ENCODE results near the gene TEP1. TPM values are rescaled to one million over a fixed set of nuclear protein-coding genes. Genes with fewer than 3 reads are reported as not detected.
"Not testable (repeated sequence)": the region's sequence is repeated elsewhere in the genome, so short reads cannot be mapped to it uniquely, and the experiment has no call there.

Gene TEP1
- 17.3 TPM for total RNA-seq

DNA sequence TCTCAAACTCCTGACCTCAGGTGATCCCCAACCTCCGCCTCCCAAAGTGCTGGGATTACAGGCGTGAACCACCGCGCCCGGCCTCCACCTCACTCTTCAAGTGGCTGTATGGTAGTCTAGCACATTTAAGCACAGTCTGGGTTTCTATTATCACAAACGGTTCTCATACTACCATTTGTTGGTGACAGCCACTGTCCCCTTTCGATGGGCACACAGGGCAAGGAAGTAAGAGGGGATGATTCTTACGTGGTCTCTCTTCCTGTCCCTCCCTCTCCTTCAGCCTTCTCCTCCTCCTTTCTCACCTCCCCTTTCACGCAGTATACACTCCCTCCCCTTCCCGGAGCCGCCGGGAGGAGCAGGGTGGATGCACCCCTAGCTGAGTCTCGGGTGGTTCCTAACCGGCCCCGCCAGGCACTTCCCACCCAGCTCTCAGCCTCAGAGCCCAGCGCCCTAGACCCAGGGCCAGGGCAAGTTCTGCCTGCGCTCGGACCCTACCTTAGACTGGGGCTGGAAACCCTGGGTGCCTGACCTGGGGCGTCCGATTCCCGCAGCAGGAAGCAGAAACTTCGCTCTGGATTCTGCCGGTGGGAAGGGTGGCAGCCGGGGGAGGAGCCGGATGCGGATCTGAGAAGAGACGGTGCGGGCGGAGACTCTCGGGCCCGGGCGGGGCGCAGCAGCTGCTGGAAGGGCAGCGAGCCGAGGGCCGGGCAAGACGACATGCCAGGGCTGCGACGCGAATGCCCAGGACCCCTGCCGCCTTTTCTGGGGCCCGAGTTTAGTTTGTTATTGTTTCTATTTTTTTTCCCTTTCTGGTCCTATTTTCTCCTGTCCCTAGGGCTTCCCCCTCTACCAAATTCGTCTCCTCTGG, at the start of gene TEP1:
TSS of gene TEP1 (minus strand) at position 626 of the 868 bp plus-strand sequence. CDS start 5,062 bp downstream, outside the sequence.
- H3K27me3 ChIP-seq (ENCODE audit: insufficient read depth, low read length) = no peaks in the 10 kb centered on the region
- peaks cover 46% of the 10 kb centered on the region for H3K4me1 ChIP-seq (ENCODE audit: insufficient read depth, low read length)
- H3K4me3 ChIP-seq (ENCODE audit: low read length) = peak within 1 kb of the TSS; percentile 72
- H3K9me3 ChIP-seq (ENCODE audit: low read depth, low read length) = no peaks in the 10 kb centered on the region

DNA sequence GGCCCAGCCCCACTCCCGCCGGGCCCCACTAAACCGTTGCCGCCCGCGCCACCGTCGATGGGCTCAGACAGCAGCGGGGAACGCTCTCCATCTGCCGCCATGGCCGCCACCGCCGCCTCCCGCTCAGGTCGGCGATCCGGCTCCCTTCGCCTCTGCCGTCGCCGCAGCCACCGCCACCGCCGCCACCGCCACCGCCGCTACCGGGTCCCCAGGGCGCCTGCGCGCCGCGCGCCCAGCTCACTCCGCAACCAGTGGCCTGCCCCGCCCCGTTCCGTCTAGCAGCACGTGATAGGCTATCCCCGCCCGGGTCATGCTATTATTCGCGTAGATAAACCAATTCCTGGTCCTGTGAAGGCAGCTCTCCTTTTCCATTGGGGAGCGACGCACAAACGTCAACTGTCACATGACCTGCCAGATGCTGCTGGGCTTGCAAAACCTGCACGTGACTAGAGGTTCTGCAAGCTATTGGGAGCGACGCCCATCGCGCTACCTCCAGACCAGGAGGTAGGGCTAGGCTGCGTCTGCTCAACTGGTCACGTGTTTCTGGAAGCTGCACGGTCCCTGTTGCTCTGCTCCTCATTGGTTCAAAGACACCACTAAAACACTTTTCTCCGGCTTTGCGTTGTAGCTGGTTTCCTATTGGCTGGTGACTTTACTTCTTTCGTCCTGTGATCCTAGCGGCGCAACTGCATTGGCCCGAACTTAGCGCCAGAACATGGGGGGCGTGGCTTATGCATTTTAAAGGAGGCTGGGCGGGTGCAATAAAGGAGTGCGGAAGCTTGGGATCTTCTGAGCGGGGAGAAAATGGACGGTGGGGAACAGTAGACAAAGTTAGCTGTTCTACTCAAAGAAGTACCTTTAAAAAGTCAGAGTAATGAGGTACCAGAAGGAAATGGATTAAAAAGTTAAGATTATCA, 48.2 kb upstream of the TEP1 start, which contains the start of gene PIP4P1:
TSS of gene PIP4P1 (minus strand) at position 210 of the 917 bp plus-strand sequence. CDS start at position 101, 109 bp downstream.
- Histone ChIP-seq H3K4me1 (ENCODE audit: insufficient read depth, low read length) (peaks cover 52% of the 10 kb centered on the region), H3K9me3 (ENCODE audit: low read depth, low read length) (no peaks in the 10 kb centered on the region), H3K27me3 (ENCODE audit: insufficient read depth, low read length) (no peaks in the 10 kb centered on the region), H3K4me3 (ENCODE audit: low read length) (peak within 1 kb of the TSS; percentile 68)

DNA sequence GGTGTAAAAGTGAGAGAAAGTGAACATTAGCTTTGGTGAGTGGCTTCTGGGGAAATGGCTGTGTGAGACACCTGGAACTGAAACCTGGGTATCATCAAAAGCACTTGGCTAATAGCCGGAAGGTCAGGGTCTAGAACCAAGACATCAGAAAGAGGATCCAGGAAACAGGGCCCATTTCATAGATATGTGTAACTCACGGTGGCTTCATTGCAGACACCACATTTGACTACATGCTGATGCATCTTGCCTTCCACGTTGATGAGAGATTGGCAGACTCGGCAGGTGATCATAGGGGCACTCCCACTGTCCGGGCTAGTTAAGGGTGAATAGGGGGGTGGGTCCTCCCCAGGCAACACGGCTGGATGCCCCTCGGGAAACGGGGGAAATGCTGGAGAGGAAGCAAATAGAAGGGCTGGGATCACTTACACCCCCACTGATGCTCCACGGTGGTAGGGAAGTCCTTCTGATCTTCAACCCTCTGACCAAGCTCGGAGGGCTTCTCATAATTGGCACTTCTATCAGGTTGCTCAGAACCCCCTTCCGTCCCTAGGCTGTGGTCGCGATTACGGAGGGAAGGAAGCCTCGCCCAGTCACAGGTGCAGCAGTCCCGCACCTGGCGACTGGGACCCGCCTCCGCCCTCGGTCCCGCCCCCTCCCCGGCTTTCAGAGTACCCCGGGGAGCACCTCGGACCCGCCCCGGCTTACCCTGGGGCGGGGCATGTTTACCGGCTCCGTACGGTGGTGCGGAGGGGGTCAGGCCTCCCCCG, 47.3 kb upstream of the TEP1 start:
- Histone ChIP-seq H3K4me3 (ENCODE audit: low read length) (peak overlapping the region; percentile 68), H3K4me1 (ENCODE audit: insufficient read depth, low read length) (peaks cover 60% of the 10 kb centered on the region), H3K9me3 (ENCODE audit: low read depth, low read length) (no peaks in the 10 kb centered on the region), H3K27me3 (ENCODE audit: insufficient read depth, low read length) (no peaks in the 10 kb centered on the region)

DNA sequence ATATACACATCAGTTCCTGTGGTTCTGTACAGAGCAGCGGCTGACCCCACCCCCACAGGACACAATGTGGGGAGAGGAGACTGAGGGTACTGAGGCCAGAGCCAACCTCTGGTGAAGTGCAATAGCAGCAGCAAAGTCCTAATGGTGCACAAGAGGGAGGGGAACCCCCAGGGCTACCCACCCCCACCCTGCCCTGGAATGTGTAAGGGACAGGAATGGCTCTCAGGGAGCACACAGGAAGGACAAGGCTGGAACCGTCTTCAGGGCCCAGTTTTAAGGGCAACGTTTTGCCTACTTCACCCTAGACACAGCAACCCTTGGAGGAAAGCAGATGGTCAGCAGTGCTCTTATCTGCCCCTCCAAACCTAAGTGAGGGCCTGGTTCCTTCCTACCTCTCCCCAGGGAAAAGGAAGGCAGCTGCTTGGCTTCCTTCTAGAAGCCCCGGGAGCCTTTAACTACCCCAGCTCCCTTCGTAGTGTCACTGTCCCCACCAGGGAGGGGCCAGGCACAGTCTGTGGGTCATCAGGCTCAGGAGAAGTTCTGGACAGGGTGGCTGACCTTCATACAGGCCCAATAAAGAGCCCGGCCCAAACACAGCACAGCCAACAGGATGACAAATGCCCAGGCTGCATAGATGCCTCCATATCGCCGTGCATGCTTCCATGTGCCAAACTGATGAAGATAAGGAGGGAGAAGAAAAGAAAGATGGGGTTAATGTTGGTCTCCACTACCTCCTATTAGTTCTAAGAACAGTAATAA, 44.9 kb upstream of the TEP1 start:
- peaks cover 72% of the 10 kb centered on the region for H3K4me1 ChIP-seq (ENCODE audit: insufficient read depth, low read length)
- no peaks in the 10 kb centered on the region for H3K27me3 ChIP-seq (ENCODE audit: insufficient read depth, low read length)
- H3K9me3 ChIP-seq (ENCODE audit: low read depth, low read length) = no peaks in the 10 kb centered on the region
- no peak overlapping the region for H3K4me3 ChIP-seq (ENCODE audit: low read length)

DNA sequence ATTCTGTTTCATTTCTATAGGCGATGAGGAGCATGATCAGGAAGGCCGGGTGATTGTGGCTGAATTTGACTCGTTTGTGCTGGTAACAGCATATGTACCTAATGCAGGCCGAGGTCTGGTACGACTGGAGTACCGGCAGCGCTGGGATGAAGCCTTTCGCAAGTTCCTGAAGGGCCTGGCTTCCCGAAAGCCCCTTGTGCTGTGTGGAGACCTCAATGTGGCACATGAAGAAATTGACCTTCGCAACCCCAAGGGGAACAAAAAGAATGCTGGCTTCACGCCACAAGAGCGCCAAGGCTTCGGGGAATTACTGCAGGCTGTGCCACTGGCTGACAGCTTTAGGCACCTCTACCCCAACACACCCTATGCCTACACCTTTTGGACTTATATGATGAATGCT, 43.7 kb upstream of the TEP1 start:
- no peaks in the 10 kb centered on the region for H3K27me3 ChIP-seq (ENCODE audit: insufficient read depth, low read length)
- no peak overlapping the region for H3K4me3 ChIP-seq (ENCODE audit: low read length)
- peaks cover 71% of the 10 kb centered on the region for H3K4me1 ChIP-seq (ENCODE audit: insufficient read depth, low read length)
- H3K9me3 ChIP-seq (ENCODE audit: low read depth, low read length) = no peaks in the 10 kb centered on the region

DNA sequence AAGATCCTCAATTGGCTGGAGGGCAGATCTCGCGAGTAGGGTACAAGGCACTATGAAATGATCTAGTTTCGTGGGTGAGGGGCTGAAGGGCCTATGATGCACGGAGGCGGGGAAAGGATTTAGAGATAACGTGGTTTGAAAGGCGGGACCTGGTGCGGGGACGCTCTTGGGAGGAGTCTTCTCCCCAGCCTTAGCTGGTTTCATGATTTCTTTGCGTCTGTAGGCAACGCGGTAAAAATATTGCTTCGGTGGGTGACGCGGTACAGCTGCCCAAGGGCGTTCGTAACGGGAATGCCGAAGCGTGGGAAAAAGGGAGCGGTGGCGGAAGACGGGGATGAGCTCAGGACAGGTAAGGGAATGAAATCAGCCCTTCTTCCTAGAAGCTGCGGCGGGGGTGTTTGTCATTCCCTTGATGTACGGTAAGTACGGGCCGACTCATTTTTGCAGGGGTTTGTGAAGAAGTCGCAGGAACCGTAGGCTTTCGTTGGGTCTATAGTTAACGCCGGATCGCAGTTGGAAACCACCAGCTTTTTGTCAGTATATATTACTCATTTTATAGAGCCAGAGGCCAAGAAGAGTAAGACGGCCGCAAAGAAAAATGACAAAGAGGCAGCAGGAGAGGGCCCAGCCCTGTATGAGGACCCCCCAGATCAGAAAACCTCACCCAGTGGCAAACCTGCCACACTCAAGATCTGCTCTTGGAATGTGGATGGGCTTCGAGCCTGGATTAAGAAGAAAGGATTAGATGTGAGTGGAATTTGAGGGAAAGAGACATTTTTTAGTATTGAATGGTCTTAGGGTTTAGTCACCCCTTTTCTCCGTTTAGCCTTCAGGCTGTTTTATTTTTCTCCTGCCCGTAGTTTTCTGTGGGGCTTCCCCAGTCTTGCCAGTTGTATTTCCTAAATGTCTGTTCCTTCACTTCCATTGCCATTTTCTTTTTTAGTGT, 42.3 kb upstream of the TEP1 start:
- no peaks in the 10 kb centered on the region for H3K27me3 ChIP-seq (ENCODE audit: insufficient read depth, low read length)
- no peaks in the 10 kb centered on the region for H3K9me3 ChIP-seq (ENCODE audit: low read depth, low read length)
- peaks cover 67% of the 10 kb centered on the region for H3K4me1 ChIP-seq (ENCODE audit: insufficient read depth, low read length)
- peak overlapping the region; percentile 79 for H3K4me3 ChIP-seq (ENCODE audit: low read length)

DNA sequence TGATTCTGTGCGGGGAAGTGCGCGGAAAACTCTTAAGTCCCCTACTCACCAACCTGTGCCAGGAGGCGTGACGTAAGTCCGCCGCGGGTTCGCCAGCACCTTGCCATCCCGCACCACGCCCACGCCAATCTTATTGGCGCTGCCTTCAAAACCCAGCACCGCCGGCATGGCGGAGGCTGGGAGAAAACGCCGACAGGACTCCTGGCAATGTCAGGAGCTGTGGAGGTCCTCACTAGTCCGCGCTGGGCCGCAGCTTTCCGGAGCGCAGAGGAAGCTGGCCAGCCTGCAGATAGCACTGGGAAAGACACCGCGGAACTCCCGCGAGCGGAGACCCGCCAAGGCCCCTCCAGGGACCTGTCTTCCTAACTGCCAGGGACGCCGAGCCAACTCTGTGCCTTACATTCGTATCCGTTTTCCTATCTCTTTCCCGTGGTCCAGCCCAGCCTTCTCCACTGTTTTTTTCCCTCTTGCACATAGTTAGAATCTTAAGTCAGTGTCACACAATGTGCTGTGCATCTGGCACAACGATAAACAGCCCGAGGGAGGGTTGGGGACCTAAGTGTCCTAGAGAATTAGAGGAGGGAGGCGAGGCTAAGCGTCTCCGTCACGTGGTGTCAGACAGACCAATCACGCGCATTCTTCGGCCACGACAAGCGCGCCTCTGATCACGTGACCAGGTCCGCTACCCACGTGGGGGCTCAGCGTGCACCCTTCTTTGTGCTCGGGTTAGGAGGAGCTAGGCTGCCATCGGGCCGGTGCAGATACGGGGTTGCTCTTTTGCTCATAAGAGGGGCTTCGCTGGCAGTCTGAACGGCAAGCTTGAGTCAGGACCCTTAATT, 41.4 kb upstream of the TEP1 start, which contains the start of the genes APEX1 and OSGEP:
TSS of gene APEX1 (plus strand) at position 711 of the 839 bp plus-strand sequence. CDS start 420 bp downstream, outside the sequence.
TSS of gene OSGEP (minus strand) at position 297 of the 839 bp plus-strand sequence. CDS start at position 168, 129 bp downstream.
- Histone ChIP-seq H3K4me1 (ENCODE audit: insufficient read depth, low read length) (peaks cover 58% of the 10 kb centered on the region), H3K4me3 (ENCODE audit: low read length) (peak within 1 kb of the TSS; percentile 79), H3K27me3 (ENCODE audit: insufficient read depth, low read length) (no peaks in the 10 kb centered on the region), H3K9me3 (ENCODE audit: low read depth, low read length) (no peaks in the 10 kb centered on the region)

DNA sequence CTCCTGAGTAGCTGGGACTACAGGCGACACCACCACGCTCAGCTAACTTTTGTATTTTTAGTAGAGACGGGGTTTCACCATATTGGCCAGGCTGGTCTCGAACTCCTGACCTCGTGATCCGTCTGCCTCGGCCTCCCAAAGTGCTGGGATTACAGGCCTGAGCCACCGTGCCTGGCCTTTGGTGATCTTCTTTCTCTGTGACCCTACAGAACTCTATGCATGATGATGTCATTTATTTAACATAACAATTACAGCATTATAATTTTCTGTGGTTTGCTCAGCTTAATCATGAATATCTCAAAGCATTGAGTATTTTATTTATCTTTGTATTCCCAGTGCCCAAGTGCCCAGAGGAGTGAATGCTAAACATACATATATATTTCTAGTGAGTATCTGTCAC, 39.5 kb upstream of the TEP1 start:
- not testable (repeated sequence) for H3K27me3 ChIP-seq (ENCODE audit: insufficient read depth, low read length); H3K9me3 ChIP-seq (ENCODE audit: low read depth, low read length); H3K4me3 ChIP-seq (ENCODE audit: low read length)
- peaks cover 39% of the 10 kb centered on the region for H3K4me1 ChIP-seq (ENCODE audit: insufficient read depth, low read length)

DNA sequence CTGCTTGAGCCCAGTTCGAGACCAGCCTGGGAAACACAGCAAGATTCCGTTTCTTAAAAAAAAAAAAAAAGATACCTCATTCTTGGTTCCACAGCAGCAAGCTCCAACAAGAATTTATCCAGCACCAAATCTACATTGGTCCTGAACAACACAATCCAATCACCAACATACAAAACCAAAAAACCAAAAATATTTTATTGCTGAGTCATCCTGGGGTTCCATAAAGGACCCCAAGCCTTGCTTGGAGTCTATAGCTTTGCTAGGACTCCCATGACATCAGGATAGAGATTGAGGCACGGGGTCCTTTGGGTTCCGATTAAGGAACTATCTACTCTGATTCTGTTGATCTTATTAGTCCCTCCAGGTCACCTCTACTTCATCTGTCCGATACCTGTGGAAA, 33.6 kb upstream of the TEP1 start:
- H3K4me3 ChIP-seq (ENCODE audit: low read length) = no peak overlapping the region
- peaks cover 12% of the 10 kb centered on the region for H3K4me1 ChIP-seq (ENCODE audit: insufficient read depth, low read length)
- no peaks in the 10 kb centered on the region for H3K27me3 ChIP-seq (ENCODE audit: insufficient read depth, low read length)
- H3K9me3 ChIP-seq (ENCODE audit: low read depth, low read length) = no peaks in the 10 kb centered on the region

DNA sequence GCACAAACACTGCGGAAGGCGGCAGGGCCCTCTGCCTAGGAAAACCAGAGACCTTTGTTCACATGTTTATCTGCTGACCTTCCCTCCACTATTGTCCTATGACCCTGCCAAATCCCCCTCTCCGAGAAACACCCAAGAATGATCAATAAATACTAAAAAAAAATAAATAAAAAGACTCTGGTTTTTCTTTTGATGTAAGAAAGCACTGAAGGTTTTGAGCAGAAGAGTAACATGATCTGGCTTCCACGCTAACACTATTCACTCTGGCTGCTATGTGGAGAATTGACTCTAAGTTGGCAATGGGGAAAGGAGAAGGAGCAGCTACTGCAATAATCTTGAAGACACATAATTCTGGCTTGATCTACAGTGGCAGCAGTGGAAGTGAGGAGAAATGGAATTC, 30.3 kb upstream of the TEP1 start:
- not testable (repeated sequence) for H3K9me3 ChIP-seq (ENCODE audit: low read depth, low read length); H3K4me3 ChIP-seq (ENCODE audit: low read length); H3K27me3 ChIP-seq (ENCODE audit: insufficient read depth, low read length)
- peaks cover 34% of the 10 kb centered on the region for H3K4me1 ChIP-seq (ENCODE audit: insufficient read depth, low read length)

DNA sequence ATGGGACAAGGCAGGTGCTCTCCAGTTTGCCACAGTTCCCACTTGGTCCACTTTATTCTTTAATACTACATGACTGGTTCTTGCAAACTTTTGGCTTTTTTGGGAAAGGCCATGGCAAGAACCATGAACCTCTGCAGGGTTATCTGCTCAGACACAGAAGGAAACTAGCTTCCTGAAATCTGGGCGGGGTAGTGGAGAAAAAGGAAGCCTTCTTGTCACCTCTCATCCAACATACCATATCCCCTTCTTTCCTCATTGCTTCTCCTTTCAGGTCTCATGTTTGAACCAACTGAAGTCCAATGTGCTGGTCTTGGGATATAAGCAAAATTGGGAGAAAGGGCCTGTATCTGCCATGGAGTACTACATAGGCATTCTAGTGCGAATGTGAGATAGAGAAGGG, 28.2 kb upstream of the TEP1 start:
- H3K9me3 ChIP-seq (ENCODE audit: low read depth, low read length) = no peaks in the 10 kb centered on the region
- no peak overlapping the region for H3K4me3 ChIP-seq (ENCODE audit: low read length)
- H3K27me3 ChIP-seq (ENCODE audit: insufficient read depth, low read length) = no peaks in the 10 kb centered on the region
- peaks cover 51% of the 10 kb centered on the region for H3K4me1 ChIP-seq (ENCODE audit: insufficient read depth, low read length)

DNA sequence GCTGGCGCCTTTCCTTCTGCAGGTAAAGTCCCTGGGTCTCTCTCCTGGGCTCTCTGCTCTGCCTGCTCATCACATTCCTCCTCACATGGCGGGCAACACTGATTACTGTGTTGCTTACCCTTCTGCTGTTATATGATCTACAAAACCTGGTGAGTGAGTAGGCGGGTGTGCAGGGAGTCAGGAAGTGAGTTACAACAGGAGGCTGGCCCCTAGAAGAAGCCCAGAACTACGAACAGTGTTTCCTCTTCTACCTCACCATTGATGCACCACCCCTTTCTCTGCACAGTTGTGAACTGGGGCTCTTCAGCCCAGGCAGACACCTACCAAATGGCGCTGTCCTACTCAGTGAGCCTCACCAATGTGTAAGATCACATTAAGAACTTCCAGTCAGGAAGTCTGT, 27.6 kb upstream of the TEP1 start:
- no peaks in the 10 kb centered on the region for H3K27me3 ChIP-seq (ENCODE audit: insufficient read depth, low read length)
- H3K4me1 ChIP-seq (ENCODE audit: insufficient read depth, low read length) = peaks cover 51% of the 10 kb centered on the region
- no peaks in the 10 kb centered on the region for H3K9me3 ChIP-seq (ENCODE audit: low read depth, low read length)
- H3K4me3 ChIP-seq (ENCODE audit: low read length) = no peak overlapping the region

Measured in mononuclear cell (primary cell).